Ascending aorta (tissue), 2 donors: Measurements from ENCODE around the gene ARHGEF1. TPM values are rescaled to one million over a fixed set of nuclear protein-coding genes. Genes with fewer than 3 reads are reported as not detected.

Experiments used
- DNase-seq, 2 donors: peaks; one replicate each; pipeline ENCODE4 v3.0.0-alpha.2; 2019; ENCODE audit warnings: low spot score in 2 of 2
- H3K27ac ChIP-seq, 2 donors: fragments of 200-600 bp; sonication (generic); one replicate each; pipeline ENCODE4 v1.5.1; 2016 to 2017; ENCODE audit warnings: mild to moderate bottlenecking in 1 of 2
- H3K27me3 ChIP-seq: fragments of 200-600 bp; sonication (generic); one replicate; pipeline ENCODE4 v1.5.1; 2017
- H3K36me3 ChIP-seq, 2 donors: fragments of 200-600 bp; sonication (generic); one replicate each; pipeline ENCODE4 v1.5.1; 2016
- H3K4me1 ChIP-seq, 2 donors: fragments of 200-600 bp; sonication (generic); one replicate each; pipeline ENCODE4 v1.5.1; 2016 to 2017; ENCODE audit warnings: mild to moderate bottlenecking in 1 of 2
- H3K4me3 ChIP-seq, 2 donors: fragments of 200-600 bp; sonication (generic); one replicate each; pipeline ENCODE4 v1.5.1; 2016 to 2017; ENCODE audit warnings: mild to moderate bottlenecking in 1 of 2
- H3K9me3 ChIP-seq, 2 donors: fragments of 200-600 bp; sonication (generic); one replicate each; pipeline ENCODE4 v1.5.1; 2016
- CTCF ChIP-seq, 3 experiments: fragments of 200-600 bp in 2 of 3; fragments of 450-650 bp in 1 of 3; sonication (generic) in 2 of 3; IDR thresholded peaks; one replicate each; pipeline ENCODE4 v1.5.1; 2016 to 2019; ENCODE audit warnings: antibody characterized with exemption in 3 of 3, mild to moderate bottlenecking in 1 of 3, moderate library complexity in 1 of 3
- intact Hi-C: fragments of 100-400 bp; cut with DNase I; formaldehyde crosslinking; loops from one replicate; pipeline ENCODE4 v1.15.1; 2023
- total RNA-seq: library from RNA; depleted of rRNA; stranded (reverse); fragments of >200 nt; gene quantifications from one replicate; pipeline ENCODE4 v1.1.0, GENCODE V29; 2016

Gene ARHGEF1
- total RNA-seq, 1 donor from 2014 or later, result 178 TPM

- Histone ChIP-seq H3K9me3 (no peaks in the 10 kb centered on the region), H3K36me3 (peaks cover 92 to 96% of the 10 kb centered on the region in 2 donors), H3K4me1 (no peaks in the 10 kb centered on the region), H3K27ac (no peak overlapping the region), H3K4me3 (no peak overlapping the region), H3K27me3 (no peaks in the 10 kb centered on the region)
- no peak for DNase-seq
- intact Hi-C loops, result no loop called here
- no peak for TF ChIP-seq CTCF (IDR thresholded peaks at IDR 0.05)
Measured at GRCh38 chr19:41901707-41902360, 18.9 kb downstream of the ARHGEF1 start.

- Histone ChIP-seq H3K27me3 (no peaks in the 10 kb centered on the region), H3K27ac (no peak overlapping the region), H3K36me3 (peaks cover 86 to 96% of the 10 kb centered on the region in 2 donors), H3K4me3 (no peak overlapping the region), H3K4me1 (no peaks in the 10 kb centered on the region), H3K9me3 (no peaks in the 10 kb centered on the region)
- intact Hi-C loops, result no loop called here
- no peak for DNase-seq
- no peak for TF ChIP-seq CTCF (IDR thresholded peaks at IDR 0.05)
Measured at GRCh38 chr19:41902594-41902993, 19.6 kb downstream of the ARHGEF1 start.

GRCh38 chr19:41903193-41903953, 20.4 kb downstream of the ARHGEF1 start:
- no peaks in the 10 kb centered on the region for H3K9me3 ChIP-seq
- H3K4me3 ChIP-seq, result no peak overlapping the region
- no peaks in the 10 kb centered on the region for H3K4me1 ChIP-seq
- no peak for DNase-seq
- H3K27ac ChIP-seq, result no peak overlapping the region
- no peaks in the 10 kb centered on the region for H3K27me3 ChIP-seq
- peaks cover 79 to 88% of the 10 kb centered on the region in 2 donors for H3K36me3 ChIP-seq
- intact Hi-C loops, result no loop called here
- no peak for TF ChIP-seq CTCF (IDR thresholded peaks at IDR 0.05)

- no peaks in the 10 kb centered on the region for H3K4me1 ChIP-seq
Measured at GRCh38 chr19:41904118-41904870, 21.3 kb downstream of the ARHGEF1 start.

More at GRCh38 chr19:41904118-41904870, 21.3 kb downstream of the ARHGEF1 start:
- intact Hi-C loops, result no loop called here
- H3K9me3 ChIP-seq, result no peaks in the 10 kb centered on the region
- no peak for TF ChIP-seq CTCF (IDR thresholded peaks at IDR 0.05)
- H3K4me3 ChIP-seq, result no peak overlapping the region
- no peak for DNase-seq
- peaks cover 72 to 79% of the 10 kb centered on the region in 2 donors for H3K36me3 ChIP-seq
- no peaks in the 10 kb centered on the region for H3K27me3 ChIP-seq
- no peak overlapping the region for H3K27ac ChIP-seq
